OCI-LY1 (cell line): Measurements from ENCODE around the gene SDK2.

Source experiments
- H2AFZ ChIP-seq: fragments of 200-600 bp; sonication (generic), shearing (Covaris generic); 2 replicates; pipeline ENCODE4 v1.6.0; 2014; ENCODE audit warnings: antibody characterized with exemption, mild to moderate bottlenecking, low read length
- H3F3A ChIP-seq: fragments of 200-600 bp; sonication (generic), shearing (Covaris generic); 2 replicates; pipeline ENCODE4 v1.6.0; 2014; ENCODE audit warnings: mild to moderate bottlenecking, antibody characterized with exemption, low read length, moderate library complexity; ENCODE audit not compliant: insufficient read depth
- H3K27ac ChIP-seq: fragments of 200-600 bp; sonication (generic); 2 replicates; pipeline ENCODE4 v1.5.1; 2014; ENCODE audit warnings: low read length, mixed run types, mild to moderate bottlenecking, low read depth; ENCODE audit not compliant: poor library complexity, severe bottlenecking
- H3K27me3 ChIP-seq: fragments of 200-600 bp; sonication (generic); 2 replicates; pipeline ENCODE4 v1.6.0; 2014; ENCODE audit warnings: antibody characterized with exemption, mild to moderate bottlenecking, low read length, moderate library complexity; ENCODE audit not compliant: insufficient read depth
- H3K36me3 ChIP-seq: fragments of 200-600 bp; sonication (generic); 2 replicates; pipeline ENCODE4 v1.6.1; 2014; ENCODE audit warnings: mild to moderate bottlenecking, antibody characterized with exemption, low read length, moderate library complexity, mixed read lengths; ENCODE audit not compliant: insufficient read depth
- H3K4me1 ChIP-seq: fragments of 200-600 bp; sonication (generic); 2 replicates; pipeline ENCODE4 v1.5.1; 2014; ENCODE audit warnings: mild to moderate bottlenecking, low read length, moderate library complexity; ENCODE audit not compliant: insufficient read depth, severe bottlenecking
- H3K4me2 ChIP-seq: fragments of 200-600 bp; sonication (generic), shearing (Covaris generic); 2 replicates; pipeline ENCODE4 v1.6.1; 2014; ENCODE audit warnings: low read length
- H3K4me3 ChIP-seq: fragments of 200-600 bp; sonication (generic); 2 replicates; pipeline ENCODE4 v1.5.1; 2014; ENCODE audit warnings: low read length, low read depth, mild to moderate bottlenecking, mixed read lengths; ENCODE audit not compliant: poor library complexity, severe bottlenecking
- H3K79me2 ChIP-seq: fragments of 200-600 bp; shearing (Covaris generic); 2 replicates; pipeline ENCODE4 v1.6.1; 2016; ENCODE audit warnings: mixed run types, low read length, mixed read lengths; ENCODE audit not compliant: insufficient read depth
- H3K9ac ChIP-seq: fragments of 200-600 bp; sonication (generic), shearing (Covaris generic); 2 replicates; pipeline ENCODE4 v1.6.1; 2014; ENCODE audit warnings: mild to moderate bottlenecking, low read length, mixed read lengths
- H3K9me2 ChIP-seq: fragments of 200-600 bp; sonication (generic), shearing (Covaris generic); 2 replicates; pipeline ENCODE4 v1.6.1; 2014; ENCODE audit warnings: low read depth, mild to moderate bottlenecking, low read length, mixed read lengths
- H3K9me3 ChIP-seq: fragments of 200-600 bp; shearing (Covaris generic); 2 replicates; pipeline ENCODE4 v1.6.1; 2014; ENCODE audit warnings: low read length, mixed read lengths
- H4K20me1 ChIP-seq: fragments of 200-600 bp; sonication (generic), shearing (Covaris generic); 2 replicates; pipeline ENCODE4 v1.6.0; 2016; ENCODE audit warnings: mild to moderate bottlenecking, low read length; ENCODE audit not compliant: insufficient read depth
- EZH2 ChIP-seq: fragments of 200-600 bp; sonication (generic), shearing (Covaris generic); IDR thresholded peaks from 2 replicates; pipeline ENCODE4 v1.8.0; 2017; ENCODE audit warnings: borderline replicate concordance, mixed run types, mild to moderate bottlenecking, antibody characterized with exemption, low read length, moderate library complexity, mixed read lengths
- TF ChIP-seq, protein P1 (sequence below): fragments of 200-600 bp; sonication (generic), shearing (Covaris generic); IDR thresholded peaks from 2 replicates; pipeline ENCODE4 v1.5.1; 2017; ENCODE audit warnings: mild to moderate bottlenecking, antibody characterized with exemption, low read length, moderate library complexity, mixed read lengths

The SDK2 gene

DNA sequence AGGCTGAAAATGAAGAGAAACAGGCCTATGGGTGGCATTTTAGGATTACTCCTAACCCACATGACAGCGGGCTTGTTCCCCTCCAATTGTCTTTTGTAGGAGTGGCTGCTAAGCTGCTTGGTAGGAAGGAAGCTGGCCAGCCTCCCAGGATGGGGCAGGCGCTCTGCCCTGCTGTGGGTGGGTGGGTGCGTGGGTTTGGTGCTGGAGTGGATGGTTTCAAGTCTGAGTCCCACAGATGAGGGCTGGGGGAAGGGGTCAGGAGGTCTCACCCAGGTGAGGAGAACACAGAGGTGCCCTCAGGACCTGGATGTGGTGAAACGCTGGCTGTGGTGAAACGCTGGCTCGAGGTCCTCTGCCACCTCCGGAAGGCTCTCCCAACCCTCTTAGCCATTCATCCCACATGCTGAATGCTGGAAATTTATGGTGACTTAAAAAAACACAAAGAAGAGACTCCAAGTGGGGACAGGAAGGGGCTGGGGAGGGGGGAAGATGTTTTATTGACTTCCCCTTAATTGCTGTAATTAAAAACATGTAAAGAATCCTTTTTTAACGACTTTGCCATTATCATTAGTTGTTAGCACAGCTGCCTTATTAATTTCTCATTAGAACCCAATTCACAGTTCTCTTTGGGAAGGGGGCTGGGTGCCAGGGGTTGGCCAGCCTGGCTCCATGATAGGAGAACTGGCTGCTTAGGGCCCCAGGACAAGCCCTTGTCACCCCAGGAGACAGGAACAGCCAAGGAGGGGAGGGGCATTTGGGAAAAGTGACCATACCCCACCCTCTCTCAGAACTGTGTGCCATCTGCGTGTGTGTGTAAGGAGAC, 178.9 kb downstream of the SDK2 start:
- no peaks in the 10 kb centered on the region for H3K79me2 ChIP-seq
- no peaks in the 10 kb centered on the region for H3K36me3 ChIP-seq
- no peaks in the 10 kb centered on the region for H3K27me3 ChIP-seq
- no peaks in the 10 kb centered on the region for H3K9me2 ChIP-seq
- TF ChIP-seq EZH2, result no peak
- TF ChIP-seq, protein P1, sequence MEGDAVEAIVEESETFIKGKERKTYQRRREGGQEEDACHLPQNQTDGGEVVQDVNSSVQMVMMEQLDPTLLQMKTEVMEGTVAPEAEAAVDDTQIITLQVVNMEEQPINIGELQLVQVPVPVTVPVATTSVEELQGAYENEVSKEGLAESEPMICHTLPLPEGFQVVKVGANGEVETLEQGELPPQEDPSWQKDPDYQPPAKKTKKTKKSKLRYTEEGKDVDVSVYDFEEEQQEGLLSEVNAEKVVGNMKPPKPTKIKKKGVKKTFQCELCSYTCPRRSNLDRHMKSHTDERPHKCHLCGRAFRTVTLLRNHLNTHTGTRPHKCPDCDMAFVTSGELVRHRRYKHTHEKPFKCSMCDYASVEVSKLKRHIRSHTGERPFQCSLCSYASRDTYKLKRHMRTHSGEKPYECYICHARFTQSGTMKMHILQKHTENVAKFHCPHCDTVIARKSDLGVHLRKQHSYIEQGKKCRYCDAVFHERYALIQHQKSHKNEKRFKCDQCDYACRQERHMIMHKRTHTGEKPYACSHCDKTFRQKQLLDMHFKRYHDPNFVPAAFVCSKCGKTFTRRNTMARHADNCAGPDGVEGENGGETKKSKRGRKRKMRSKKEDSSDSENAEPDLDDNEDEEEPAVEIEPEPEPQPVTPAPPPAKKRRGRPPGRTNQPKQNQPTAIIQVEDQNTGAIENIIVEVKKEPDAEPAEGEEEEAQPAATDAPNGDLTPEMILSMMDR, result no peak
- H4K20me1 ChIP-seq, result no peaks in the 10 kb centered on the region
- H3K4me3 ChIP-seq, result no peak overlapping the region
- no peak overlapping the region for H2AFZ ChIP-seq
- no peaks in the 10 kb centered on the region for H3F3A ChIP-seq
- no peak overlapping the region for H3K9ac ChIP-seq
- no peaks in the 10 kb centered on the region for H3K9me3 ChIP-seq
- H3K27ac ChIP-seq, result no peak overlapping the region
- H3K4me1 ChIP-seq, result no peaks in the 10 kb centered on the region
- no peak overlapping the region for H3K4me2 ChIP-seq

DNA sequence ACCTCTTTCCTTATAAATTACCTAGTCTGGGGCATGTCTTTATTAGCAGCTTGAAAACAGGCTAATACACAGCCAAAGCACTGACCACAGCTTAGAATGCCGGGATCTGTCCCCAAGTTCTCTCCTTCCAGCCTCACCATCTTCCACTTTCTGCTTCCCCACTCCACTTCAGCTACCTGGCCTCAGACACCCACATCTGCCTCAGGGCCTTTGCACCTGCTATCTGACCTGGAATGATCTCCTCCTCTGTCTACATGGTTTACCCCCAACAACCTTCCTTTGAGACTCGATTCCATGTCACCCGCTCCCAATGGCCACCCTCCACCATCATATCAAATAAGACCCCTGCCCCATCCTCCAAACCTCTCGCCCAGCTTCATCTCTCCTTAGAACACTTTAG, 179.8 kb downstream of the SDK2 start:
- Histone ChIP-seq H3K4me2 (no peak overlapping the region), H3K9me3 (no peaks in the 10 kb centered on the region), H3K79me2 (no peaks in the 10 kb centered on the region), H3K27ac (no peak overlapping the region), H3K4me1 (no peaks in the 10 kb centered on the region), H3K36me3 (no peaks in the 10 kb centered on the region), H4K20me1 (no peaks in the 10 kb centered on the region), H3K27me3 (no peaks in the 10 kb centered on the region), H3K9ac (no peak overlapping the region), H3F3A (no peaks in the 10 kb centered on the region), H3K9me2 (no peaks in the 10 kb centered on the region), H3K4me3 (no peak overlapping the region), H2AFZ (no peak overlapping the region)
- TF ChIP-seq, protein P1, result no peak
- no peak for TF ChIP-seq EZH2

DNA sequence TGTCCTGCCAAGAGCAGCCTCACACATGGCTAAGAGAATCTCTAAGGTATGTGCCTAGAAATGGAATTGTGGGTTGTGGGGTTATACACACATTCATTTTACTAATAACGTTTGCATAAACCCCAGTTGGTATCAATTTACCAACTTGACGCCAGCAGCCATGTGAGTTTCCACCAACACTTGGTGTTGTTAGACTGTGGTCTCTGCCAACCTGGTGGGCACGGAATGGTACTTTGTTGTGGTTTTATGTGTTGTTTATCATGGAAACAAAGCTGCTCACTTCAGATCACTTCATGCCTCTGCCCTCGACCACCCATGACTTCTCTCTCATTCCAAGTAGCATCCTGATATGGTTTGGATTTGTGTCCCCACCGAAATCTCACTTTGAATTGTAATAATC, 180.4 kb downstream of the SDK2 start:
- Histone ChIP-seq H3K4me1 (no peaks in the 10 kb centered on the region), H3F3A (no peaks in the 10 kb centered on the region), H3K79me2 (no peaks in the 10 kb centered on the region), H2AFZ (no peak overlapping the region), H3K4me3 (no peak overlapping the region), H3K4me2 (no peak overlapping the region), H3K9me2 (no peaks in the 10 kb centered on the region), H3K27ac (no peak overlapping the region), H3K36me3 (no peaks in the 10 kb centered on the region), H4K20me1 (no peaks in the 10 kb centered on the region), H3K27me3 (no peaks in the 10 kb centered on the region), H3K9ac (no peak overlapping the region), H3K9me3 (no peaks in the 10 kb centered on the region)
- TF ChIP-seq, protein P1, result no peak
- TF ChIP-seq EZH2, result no peak
